ENCODE results near the gene VWF.

The VWF gene

DNA sequence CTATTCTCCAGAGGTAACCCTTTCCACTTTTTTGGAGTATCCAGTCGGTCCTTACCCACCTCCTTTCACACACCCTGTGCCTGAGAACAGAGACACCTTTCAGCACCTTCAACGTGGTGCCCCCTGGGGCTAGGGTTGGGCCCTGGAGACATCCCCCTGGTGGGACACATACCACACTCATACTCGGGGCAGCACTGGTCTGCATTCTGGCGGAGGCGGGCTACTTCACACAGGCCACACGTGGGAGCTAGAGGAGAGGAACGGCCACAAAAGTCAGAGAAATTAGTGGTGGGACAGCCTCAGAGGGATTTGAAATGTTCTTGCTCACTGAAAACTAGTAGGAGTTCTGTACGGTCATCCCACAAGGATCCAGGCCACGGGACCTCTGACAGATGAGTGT is 139.6 kb downstream of the VWF start:
- DNase-seq (ENCODE audit: low read depth in 2 of 2): no peak

DNA sequence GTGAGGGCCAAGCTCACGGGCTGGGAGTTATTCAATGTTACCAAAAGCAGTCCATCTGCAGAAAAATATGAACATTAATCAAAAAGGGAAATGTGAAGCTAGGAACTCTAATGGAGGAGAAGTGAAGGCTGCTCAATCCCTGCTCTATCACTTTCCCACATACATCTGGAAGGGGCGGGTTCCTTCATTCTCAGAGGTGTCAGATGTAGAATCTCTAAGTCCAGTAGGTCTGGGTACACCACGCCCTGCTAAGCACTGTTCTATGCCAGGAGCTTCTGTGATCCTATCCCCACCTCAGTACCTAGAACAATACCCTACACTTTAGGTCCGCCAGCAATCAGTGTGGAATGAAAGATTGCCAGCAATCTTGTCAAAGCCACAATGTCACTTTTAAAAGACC is 142.4 kb downstream of the VWF start:
- no peak for DNase-seq (ENCODE audit: low read depth in 2 of 2)

DNA sequence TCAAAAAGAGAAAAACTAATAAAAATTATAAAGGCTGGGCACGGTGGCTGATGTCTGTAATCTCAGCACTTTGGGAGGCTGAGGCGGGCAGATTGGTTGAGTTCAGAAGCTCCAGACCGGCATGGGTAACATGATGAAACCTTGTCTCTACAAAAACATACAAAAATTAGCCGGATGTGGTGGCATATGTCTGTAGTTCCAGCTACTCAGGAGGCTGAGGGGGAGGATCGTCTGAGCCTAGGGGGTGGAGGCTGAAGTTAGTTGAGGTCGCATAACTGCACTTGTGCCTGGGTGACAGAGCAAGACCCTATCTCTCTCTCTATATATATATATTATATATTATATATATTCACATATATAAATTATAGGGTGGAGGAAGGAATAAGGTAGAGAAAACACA is 146.9 kb downstream of the VWF start:
- DNase-seq (ENCODE audit: low read depth in 2 of 2): no peak

DNA sequence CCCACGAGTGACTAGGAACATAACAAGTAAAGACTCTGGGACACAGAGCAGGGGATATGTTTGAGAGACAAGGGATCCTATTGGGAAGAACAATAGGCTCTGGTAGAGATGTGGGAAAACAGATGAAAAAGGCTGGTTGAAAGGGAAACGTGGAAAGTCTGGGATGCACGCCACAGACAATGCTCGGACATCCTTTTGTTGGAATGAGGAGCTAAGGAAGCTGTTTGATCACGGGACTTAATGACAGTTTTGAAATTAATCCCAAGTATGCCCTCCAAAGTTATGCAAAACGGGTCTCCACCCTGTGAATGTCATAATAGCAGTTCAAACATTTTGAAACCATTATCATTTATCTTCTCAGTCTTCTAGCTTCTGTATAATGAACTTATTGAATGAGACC is 147.8 kb downstream of the VWF start:
- DNase-seq (ENCODE audit: low read depth in 2 of 2): no peak

DNA sequence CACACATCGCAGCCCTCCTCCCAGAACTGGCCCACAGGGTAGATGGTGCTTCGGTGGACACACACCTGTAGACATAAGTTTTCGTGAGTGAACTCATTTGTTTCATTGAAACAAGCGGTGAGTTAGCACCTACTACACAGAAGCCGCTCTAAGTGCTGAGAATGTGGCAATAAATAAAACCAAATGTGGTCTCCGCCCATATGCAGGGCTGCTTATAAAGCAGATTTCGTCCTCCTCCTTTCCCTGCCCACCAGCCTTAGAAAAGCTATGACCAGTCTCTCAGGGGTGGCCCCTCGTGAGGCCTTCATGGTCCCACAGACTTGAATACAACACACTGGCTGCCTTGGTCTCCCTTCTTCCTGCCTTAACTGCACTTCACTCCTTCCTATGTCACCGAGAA is 148.3 kb downstream of the VWF start:
- no peak for DNase-seq (ENCODE audit: low read depth in 2 of 2)

DNA sequence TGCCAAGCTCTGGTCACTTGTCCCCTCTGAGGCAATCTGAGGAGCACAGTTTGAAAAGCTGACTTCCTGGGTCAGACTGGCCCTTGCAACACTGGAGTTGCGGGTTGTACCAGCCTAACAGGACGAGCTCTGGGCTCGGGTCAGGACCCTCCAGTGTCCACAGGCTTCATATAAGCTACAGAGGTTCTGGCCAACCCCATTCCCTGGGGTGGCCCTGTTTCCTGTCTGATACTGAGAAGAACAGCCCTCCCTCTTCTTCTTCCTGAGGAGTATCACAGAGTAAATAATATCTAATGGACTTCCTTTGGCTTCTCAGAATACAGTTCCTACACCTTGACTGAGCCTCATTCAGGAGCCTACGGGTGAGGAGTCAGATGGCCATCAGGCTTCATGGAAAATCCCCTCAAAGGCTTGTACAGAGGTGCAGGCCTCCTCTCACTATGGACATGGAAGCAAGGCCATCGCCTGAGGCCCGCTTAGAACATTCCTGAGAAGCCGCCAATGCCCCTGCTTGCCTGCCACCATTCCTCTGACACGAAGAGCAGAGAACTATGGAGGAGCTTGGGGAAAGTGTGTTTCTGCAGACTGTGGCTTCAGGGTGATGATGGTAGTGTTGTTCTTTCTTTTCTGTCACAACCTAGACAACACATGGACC is 150.9 kb downstream of the VWF start:
- DNase-seq (ENCODE audit: low read depth in 2 of 2): no peak

DNA sequence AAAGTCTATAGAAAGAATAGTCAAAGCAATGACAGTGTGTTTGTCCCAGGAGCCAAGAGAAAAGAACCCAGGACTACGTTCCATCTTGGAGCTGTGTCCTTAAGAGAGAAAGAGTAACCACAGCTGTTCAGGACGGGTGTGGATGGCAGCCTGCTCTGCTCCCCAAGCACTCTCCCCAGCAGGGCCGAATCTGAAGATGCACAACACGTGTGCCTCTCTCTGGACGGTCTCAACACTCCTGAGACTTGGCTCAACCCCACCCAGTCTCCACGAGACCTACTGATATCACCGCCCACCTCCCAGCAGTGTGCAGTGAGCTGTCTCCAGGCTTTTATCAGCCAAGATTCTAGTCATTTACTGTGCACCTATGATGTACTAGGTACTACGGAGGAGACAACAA is 152.1 kb downstream of the VWF start:
- no peak for DNase-seq (ENCODE audit: low read depth in 2 of 2)

DNA sequence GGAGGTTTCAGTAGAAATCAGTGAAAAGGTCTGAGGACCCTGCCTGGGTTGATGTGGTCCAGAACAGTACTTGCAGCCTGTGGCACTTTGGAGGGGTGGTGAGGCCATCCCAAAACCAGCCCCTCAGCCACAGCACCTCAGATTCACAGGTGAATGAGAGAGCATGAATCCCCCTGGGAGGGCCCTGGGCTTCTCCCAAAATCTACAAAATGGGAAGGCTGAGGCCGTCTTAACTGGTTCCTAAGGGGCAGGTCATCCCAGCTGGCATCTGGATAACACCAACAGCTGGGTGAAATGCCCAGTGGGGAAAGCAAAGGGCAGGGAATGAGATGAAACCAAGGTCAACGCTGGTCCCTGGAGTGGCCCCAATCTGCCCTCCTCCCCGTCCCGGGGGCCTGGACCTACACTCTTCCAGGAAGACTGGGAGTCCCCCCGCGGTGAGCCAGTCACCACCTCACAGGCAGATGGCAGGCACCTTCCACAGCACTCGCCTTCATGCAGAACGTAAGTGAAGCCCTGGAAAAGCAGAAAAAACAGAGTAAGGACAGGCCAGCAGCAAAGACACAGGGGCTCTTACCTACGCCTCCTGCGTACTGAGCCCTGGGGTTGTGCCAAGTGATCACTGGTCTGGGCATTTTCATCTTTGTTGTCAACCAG is 153.1 kb downstream of the VWF start:
- DNase-seq (ENCODE audit: low read depth in 2 of 2): no peak

DNA sequence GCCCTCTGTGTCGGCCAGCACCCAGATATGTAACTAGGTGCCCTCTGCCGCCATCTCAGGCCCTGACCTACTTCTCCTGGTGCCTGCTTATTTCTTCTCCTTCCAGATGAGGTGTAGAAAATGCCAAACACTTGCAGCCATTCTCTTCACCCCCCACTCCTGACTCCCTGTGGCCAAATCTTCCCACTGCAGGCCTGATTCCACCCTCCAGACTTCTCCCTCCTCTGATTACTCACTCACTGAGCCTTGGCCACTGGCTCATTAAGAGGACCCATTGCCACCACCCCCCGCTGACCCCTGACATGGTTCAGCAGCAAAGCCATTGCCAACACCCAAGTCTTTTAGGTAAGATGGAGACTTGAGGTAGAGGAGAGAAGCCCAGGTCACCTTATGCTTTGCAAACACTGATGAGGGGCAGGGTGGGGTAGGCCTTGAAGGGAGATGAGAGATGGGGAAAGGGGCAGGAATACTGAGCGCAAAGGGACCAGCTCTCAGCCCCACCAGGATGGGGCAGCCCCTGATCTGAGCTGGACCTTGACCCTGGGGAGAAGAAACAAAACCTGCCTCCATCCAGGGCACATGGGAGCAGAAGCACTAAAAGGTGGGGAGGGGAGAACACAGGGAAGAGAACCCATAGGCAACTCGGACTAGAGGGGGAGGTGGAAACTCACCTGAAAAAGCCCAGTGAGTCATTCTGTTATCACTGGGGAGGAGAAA is 154.3 kb downstream of the VWF start:
- DNase-seq (ENCODE audit: low read depth in 2 of 2): no peak

DNA sequence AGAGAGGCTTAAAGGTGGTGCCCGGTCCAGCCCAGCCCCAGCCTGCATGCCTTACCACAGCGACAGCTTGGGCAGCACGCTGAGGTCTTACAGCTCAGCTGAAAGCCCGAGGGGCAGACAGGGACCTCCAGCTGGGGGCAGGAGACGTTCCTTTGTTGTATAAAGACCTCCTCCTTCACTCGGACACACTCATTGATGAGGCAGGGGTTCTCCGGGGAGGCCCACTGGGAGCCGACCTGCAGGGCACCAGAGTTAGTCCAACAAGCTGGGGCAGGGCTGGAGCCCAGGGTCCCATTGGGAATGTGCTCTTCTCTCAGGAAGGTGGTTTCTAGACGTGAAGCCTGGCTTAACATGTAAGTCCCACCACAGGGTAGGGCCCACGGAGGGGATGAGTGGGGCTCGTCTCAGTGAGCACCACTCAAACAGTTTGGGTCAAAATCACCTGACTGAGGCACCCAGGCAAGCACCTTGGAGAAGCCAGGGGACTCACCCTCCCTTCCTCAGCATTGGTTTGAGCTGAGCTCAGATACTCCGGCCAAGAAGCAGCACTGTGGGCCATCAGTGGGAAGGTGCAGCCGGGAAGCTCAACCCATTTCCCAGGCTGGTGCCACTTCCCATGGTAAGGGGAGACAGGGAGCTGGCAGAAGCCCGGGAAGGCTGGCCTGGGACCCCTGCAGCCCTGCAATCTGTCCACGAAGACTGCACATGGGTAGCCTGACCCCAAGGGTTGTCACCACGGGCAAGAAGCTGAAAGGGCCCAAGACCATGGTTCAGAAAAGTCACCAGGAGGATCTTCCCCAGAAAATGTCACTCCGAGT is 155.1 kb downstream of the VWF start:
- DNase-seq (ENCODE audit: low read depth in 2 of 2): no peak

DNA sequence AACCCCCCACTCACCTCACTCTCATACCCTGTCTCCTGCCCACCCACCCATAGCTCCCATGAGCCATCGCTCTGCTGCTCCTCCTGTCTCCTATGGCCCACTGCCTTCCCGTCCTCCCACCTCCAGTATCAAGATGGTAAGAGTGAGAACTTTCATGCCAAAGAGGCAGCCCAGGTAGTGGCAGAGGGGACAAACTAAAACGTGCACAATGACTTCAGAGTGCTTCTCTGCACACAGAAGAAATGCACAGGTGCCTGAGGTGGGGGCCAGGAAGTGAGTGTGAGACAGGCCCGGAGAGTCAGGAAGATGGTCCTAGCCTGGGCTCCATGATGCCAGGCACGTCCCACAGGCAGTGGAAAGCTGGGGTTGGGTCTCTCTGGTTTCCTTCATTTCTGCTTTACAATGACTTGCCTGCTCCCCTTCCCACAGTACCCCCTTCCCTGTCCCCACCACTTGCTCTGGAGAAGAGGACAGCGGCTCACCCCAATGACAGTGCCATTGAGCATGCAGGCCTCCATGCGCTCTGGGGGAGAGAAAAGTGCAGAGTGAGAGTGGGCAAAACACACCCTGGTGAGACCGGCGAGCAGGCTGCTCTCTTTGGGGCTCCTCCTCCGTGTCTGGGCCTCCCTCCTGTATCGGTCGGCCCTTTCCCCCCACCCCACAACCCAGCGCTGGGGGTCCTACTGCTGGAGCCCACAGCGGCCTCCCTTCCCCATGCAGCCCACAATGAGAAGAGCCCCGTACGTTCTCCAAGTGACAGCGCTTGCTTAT is 156.6 kb downstream of the VWF start:
- DNase-seq (ENCODE audit: low read depth in 2 of 2): no peak

DNA sequence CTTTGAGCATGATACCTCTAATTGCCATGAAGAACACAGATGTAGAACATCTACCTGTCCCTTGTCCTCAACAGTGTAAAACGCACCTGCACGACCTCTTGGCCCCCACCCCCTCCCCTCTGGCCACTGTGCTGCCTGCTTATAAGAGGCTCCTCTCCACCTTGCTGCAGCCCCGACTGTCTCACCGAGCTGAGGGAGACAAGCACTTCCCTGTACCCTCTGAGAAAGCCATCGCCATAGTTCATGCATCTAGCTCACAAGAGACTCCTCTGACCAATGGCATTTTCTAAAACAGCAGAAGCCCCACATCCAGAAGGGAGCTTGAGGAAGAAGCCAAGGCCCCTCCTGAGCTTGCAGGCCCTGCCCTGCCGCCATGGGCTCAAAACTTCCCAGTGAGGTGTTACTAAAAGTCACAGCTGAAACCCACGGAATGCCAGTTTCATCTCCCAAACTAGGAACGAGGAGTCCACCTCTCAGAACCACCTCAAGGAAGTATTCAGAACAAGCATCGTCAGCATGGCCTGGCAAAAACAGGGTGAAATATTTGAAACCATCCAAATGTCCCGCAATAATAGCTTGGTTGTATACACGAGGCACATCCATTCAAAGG is 157.9 kb downstream of the VWF start:
- DNase-seq (ENCODE audit: low read depth in 2 of 2): no peak

DNA sequence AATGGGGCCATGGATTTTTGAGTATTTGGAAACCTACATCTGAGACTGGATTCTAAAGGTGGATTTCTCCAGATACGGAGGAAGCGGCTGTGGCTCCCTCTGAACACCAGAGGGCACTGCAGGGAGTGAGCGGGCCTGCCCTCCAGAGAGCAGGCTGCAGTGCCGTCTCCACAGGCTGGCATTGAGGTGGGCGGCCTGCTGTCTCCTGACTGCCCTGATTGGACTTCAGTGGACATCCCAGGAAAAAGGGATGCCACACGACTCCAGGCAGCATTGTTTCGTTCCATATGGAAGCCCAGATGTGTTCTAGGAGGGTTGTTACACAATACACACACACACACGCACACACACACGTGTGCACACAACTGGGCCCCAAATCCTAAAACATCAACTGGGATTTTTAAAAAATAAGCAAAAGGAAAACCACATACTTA is 158.5 kb downstream of the VWF start:
- peak; percentile 27 to 30 for DNase-seq (ENCODE audit: low read depth in 2 of 2)

DNA sequence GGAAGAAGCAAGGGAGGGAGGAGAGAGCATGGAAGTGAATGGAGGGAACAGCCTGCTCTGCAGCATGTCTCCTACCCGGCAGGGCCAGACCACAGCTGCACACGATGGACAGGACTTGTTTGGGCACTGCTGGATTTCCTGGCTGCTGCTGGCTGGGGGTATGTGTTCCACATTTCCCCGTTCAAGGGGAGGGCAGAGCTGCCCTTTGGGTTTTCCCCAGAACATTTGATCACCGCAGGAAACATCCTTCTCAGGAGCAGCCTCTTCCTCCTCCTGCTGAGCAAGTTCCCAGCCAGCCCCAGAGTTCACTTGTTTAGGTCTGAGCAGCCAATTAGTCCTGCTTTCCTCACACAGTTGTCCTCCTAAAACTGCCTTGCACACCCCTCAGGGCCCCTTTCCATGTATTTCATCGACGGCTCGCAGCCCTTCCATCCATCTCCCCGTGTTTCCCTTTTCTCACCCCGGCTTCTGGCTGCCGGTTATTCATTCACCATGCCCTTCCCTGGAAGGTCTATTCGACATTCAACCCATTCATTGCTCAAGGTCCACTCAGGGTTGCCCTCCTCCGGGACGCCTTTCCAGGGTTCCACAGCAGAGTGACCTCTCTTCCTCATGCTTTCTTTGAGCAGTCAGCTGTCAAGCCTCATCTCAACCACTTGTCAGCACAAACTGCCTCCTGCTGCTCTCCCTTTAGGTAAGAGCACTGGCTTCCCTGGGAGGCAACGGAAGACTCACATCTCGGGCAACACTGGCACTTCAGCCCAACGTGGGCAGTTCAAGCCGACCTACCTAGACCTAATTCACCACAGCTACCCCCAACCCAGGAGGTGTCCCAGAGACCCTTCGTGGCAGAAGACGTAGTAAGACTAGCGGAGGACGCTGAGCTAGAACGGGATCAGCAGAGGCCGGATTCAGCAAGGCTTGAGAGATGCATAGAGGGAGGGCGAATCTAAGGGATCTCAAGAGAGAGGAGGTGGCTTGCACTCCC is 159.3 kb downstream of the VWF start:
- no peak for DNase-seq (ENCODE audit: low read depth in 2 of 2)

DNA sequence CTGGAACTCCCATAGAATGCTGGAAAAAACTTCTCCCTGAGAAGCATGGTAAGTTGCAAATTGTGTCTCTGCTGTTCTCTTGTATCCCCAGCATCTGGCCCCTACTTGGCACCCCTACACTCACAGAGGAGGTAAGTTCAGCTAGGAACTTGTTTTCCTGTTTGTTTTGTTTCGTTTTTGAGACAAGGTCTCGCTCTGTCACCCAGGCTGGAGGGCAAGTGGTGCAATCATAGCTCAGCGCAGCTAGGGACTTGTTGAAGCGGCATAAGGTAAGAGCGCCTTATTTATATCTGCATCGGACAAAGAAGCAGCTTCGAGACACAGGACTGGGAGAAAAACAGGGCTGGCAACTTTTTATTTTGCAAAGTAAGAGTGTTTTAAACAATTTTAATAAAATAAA is 161.0 kb downstream of the VWF start:
- no peak for DNase-seq (ENCODE audit: low read depth in 2 of 2)

DNA sequence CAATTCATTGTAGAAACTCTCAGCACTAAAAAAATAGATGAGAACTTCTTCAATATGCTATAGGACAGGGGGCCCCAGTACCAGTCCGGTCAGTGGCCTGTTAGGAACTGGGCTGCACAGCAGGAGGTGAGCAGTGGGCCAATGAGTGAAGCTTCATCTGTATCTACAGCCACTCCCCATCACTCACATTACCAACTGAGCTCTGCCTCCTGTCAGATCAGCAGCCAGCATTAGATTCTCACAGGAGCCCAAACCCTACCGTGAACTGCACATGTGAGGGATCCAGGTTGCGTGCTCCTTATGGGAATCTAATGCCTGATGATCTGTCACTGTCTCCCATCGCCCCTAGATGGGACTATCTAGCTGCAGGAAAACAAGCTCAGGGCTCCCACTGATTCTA is 163.7 kb downstream of the VWF start:
- DNase-seq (ENCODE audit: low read depth in 2 of 2): no peak

DNA sequence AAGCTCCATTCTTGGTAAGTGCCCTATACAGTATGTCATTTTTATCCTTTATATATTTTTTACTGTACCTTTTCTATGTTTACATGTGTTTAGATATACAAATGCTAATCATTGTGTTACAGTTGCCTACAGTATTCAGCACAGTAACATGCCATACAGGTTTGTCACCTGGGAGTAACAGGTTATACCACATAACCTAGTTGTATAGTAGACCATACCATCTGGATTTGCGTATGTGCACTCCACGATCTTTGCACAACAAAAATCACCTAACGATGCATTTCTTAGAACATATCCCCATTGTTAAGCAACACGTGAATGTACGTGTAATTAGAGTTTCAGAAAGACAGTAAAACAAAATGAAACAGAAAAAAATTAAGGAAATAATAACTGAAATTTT is 167.5 kb downstream of the VWF start:
- DNase-seq (ENCODE audit: low read depth in 2 of 2): no peak

DNA sequence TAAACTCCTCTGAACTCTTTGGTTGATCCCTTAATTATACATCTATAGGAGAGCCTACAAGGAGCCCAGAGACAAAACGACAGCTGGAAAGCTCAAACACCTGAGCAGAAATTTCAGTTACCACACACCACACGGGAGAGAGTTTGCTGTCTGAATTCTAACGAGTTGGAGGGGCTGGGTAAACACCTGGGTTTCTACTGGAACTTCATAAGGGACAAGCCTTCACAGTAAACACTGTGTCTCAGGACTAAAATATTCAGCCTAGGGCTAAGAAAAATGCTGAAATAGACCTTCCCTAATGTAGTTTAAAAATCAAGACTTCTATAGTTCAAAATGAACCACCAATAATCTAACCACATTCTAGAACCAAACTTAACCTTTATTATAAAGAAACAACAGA is 169.8 kb downstream of the VWF start:
- DNase-seq (ENCODE audit: low read depth in 2 of 2): no peak

DNA sequence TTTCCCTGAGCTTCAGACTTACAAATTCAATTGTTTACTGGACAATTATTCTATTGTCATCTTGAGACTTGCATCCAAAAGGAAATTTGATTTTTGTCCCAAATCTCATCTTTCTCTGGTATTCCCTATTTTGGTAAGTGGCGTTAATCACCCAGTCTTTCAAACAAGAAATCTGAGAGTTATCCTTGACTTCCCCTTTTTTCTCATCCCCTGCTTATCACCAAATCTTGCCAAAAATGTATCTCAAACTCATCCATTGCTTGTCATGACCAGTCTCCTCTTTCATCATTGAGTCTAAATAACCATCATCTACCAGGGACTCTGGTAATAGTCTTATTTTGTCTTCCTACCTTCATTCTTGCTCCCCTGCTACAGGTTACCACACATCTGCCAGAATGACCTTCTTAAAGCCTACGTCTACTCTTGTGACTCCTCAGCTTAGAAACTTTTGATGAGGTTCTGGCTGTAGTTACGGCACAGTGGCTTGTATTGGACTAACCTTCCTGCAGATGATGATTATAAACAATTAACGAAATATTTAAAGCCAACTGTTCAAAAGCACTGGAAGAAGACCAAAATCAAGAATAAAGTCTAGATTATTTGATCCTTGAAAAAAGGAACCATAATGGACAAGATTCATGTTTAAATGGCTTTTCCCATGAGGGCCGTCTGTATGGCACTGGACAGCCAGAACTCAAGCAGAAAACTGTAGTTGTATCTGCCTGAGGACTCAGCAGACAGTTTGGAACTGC is 170.5 kb downstream of the VWF start:
- DNase-seq (ENCODE audit: low read depth in 2 of 2): no peak
